Iris pigment epithelial cell (primary cell): ENCODE measurements around the gene TBC1D3.
"Not testable (repeated sequence)": the region's sequence is repeated elsewhere in the genome, so short reads cannot be mapped to it uniquely, and the experiment has no call there.

Source experiments
- DNase-seq: peaks from one replicate; pipeline ENCODE4 v3.0.0-alpha.2; 2011; ENCODE audit warnings: low read depth

Gene TBC1D3

DNA sequence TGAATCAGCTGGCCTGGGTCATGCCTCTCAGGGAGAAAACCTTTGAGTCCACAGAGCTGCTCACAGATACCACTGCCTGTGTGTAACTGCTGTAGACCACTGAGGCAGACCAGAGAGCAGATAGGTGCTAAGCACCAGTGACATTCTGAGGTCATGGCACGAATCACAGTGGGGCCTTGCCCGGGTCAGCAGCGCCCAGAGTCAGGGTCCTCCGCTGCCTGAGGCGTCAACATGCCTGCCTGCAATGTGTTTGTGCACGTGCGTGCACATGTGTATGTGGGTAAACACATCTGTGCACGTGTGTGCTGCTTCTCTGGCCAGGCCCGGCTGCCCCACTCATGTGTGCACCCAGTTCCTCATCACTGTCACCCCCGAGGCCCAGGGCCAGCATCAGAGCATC lies at the start of gene TBC1D3:
TSS of gene TBC1D3 (minus strand) at position 101 of the 400 bp plus-strand sequence. CDS start 1,526 bp downstream, outside the sequence.
- not testable (repeated sequence) for DNase-seq

DNA sequence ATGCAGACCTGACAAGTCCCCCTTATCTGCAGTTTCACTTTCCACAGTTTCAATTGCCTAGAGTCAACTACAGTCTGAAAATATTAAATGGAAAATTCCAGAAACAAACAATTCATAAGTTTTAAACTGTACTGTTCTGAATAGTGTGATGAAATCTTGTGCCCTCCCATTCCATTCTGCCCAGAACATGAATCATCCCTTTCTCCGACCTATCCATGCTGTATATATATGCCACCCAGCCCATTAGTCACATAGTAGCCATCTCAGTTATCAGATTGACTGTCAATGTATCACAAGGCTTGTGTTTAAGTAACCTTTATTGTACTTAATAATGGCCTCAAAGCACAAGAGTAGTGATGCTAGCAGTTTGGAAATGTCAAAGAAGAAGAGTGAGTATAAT lies 40.4 kb upstream of the TBC1D3 start:
- DNase-seq: not testable (repeated sequence)

DNA sequence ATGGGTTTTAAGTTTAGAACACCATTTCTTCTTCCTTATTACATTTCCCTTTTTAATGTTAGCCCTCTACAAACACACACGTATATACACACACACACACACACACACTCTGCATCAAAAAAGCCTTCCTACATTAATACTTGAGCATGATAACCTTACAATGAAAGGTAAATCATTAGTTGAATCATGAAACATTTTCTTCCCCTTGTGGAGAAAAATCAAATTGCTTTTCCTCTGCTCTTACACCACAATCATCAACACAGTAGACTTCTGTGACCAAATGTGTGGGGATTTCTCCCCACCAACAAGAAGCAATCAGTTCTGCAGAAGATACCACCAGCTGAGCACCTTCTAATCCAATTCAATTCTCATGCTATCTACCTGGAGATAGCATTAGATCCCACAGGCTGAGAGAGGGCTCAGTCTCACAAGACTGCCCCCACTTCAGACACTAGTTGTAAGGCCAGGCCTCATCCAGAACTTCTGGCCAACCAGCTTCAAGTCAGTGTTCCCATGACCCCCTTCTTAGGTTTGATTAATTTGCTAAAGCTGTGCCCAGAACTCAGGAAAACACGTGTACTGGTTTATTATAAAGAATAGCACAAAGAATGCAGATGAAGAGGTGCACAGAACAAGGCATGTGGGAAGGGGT lies 33.6 kb upstream of the TBC1D3 start:
- not testable (repeated sequence) for DNase-seq

DNA sequence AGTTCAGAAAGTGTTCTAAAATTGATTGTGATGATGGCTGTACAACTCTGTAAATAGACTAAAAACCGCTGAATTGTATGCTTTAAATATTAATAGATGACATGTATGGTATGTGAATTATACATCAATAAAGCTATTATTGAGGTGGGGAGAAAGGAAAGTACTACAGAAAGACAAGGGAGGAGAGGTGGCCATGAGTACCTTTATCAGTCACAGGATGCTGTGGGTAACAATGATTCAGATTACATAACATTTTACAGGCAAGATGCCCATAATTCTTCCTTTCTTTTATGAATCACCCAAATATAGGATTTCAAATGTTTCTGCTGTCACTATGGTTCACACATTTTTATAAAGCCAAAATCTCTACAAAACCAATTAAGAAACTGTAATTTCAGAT lies 28.5 kb upstream of the TBC1D3 start:
- not testable (repeated sequence) for DNase-seq

DNA sequence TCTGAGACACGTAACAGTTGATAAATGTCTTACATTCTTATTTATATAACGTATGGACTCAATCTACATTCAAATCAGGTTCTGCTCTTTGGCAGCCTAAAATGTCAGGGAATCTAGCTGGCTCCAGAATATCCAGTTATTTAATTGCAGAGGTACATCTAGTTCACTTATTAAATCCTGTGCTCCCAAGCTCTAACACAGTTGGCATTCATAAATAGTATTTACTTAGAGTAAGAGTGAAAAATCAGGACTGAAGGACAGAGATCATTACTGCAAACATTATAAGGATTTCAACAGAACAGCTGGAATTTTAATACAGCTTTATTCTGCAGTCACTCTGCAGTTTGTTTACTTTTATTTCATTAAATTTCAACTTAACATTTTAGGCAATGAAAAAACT lies 7.9 kb upstream of the TBC1D3 start:
- DNase-seq: not testable (repeated sequence)

DNA sequence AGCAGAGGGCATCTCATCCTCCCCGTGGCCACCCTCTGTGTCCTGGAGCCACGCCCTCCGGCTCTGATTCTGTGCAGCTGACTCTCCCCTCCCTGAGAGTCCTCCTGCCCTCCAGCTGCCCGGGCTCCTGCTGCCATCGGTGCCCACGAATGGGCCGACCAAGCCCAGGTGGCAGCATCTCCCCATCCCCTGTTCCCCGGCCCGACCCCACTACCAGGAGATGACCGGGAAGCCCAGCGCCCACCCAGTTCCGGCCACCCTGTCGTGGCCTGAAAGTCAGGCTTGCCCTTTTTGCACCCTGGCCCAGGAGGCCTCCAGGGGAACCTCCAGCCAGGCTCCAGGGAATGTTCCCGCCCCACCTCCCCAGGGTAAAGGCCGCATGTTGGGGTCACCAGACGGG lies 57.5 kb downstream of the TBC1D3 start:
- not testable (repeated sequence) for DNase-seq
